ENCODE measurements around the gene CSGALNACT2. TPM values are rescaled to one million over a fixed set of nuclear protein-coding genes. Genes with fewer than 3 reads are reported as not detected.

CSGALNACT2 gene
- total and polyA plus RNA-seq, 2 of the 13 experiments (the other 11 are each of a cell fraction or from before 2014, with no cell fraction given): 3.3 to 7.1 TPM

DNA sequence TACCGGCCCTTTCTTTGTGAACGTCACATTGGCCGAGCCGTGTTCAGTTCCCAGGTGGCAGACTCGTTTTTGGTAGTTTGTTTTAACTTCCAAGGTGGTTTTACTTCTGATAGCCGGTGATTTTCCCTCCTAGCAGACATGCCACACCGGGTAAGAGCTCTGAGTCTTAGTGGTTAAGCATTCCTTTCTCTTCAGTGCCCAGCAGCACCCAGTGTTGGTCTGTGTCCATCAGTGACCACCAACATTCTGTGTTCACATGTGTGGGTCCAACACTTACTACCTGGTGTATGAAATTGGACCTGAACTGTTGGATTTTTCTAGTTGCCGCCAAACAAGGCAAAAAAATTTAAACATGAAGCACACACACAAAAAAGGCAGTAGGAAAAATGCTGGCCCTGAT lies 9.9 kb upstream of the CSGALNACT2 start (continued):
- TF ChIP-seq, protein P1, sequence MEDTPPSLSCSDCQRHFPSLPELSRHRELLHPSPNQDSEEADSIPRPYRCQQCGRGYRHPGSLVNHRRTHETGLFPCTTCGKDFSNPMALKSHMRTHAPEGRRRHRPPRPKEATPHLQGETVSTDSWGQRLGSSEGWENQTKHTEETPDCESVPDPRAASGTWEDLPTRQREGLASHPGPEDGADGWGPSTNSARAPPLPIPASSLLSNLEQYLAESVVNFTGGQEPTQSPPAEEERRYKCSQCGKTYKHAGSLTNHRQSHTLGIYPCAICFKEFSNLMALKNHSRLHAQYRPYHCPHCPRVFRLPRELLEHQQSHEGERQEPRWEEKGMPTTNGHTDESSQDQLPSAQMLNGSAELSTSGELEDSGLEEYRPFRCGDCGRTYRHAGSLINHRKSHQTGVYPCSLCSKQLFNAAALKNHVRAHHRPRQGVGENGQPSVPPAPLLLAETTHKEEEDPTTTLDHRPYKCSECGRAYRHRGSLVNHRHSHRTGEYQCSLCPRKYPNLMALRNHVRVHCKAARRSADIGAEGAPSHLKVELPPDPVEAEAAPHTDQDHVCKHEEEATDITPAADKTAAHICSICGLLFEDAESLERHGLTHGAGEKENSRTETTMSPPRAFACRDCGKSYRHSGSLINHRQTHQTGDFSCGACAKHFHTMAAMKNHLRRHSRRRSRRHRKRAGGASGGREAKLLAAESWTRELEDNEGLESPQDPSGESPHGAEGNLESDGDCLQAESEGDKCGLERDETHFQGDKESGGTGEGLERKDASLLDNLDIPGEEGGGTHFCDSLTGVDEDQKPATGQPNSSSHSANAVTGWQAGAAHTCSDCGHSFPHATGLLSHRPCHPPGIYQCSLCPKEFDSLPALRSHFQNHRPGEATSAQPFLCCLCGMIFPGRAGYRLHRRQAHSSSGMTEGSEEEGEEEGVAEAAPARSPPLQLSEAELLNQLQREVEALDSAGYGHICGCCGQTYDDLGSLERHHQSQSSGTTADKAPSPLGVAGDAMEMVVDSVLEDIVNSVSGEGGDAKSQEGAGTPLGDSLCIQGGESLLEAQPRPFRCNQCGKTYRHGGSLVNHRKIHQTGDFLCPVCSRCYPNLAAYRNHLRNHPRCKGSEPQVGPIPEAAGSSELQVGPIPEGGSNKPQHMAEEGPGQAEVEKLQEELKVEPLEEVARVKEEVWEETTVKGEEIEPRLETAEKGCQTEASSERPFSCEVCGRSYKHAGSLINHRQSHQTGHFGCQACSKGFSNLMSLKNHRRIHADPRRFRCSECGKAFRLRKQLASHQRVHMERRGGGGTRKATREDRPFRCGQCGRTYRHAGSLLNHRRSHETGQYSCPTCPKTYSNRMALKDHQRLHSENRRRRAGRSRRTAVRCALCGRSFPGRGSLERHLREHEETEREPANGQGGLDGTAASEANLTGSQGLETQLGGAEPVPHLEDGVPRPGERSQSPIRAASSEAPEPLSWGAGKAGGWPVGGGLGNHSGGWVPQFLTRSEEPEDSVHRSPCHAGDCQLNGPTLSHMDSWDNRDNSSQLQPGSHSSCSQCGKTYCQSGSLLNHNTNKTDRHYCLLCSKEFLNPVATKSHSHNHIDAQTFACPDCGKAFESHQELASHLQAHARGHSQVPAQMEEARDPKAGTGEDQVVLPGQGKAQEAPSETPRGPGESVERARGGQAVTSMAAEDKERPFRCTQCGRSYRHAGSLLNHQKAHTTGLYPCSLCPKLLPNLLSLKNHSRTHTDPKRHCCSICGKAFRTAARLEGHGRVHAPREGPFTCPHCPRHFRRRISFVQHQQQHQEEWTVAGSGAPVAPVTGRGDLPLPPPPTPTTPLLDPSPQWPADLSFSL (CRISPR knock-in tag; IDR thresholded peaks at IDR 0.05): no peak
- TF ChIP-seq CHCHD3 (CRISPR knock-in tag; IDR thresholded peaks at IDR 0.05): no peak
- TF ChIP-seq, protein P2, sequence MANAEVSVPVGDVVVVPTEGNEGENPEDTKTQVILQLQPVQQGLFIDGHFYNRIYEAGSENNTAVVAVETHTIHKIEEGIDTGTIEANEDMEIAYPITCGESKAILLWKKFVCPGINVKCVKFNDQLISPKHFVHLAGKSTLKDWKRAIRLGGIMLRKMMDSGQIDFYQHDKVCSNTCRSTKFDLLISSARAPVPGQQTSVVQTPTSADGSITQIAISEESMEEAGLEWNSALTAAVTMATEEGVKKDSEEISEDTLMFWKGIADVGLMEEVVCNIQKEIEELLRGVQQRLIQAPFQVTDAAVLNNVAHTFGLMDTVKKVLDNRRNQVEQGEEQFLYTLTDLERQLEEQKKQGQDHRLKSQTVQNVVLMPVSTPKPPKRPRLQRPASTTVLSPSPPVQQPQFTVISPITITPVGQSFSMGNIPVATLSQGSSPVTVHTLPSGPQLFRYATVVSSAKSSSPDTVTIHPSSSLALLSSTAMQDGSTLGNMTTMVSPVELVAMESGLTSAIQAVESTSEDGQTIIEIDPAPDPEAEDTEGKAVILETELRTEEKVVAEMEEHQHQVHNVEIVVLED (CRISPR knock-in tag; IDR thresholded peaks at IDR 0.05; ENCODE audit: borderline replicate concordance): no peak
- no peak for TF ChIP-seq SUZ12 (IDR thresholded peaks at IDR 0.05; ENCODE audit: low read depth, low read length)
- no peak for TF ChIP-seq RAD21 (CRISPR knock-in tag; IDR thresholded peaks at IDR 0.05)

Measured in HepG2 (cell line).